Left ventricle myocardium inferior (tissue), 1 donor: ENCODE results near the gene SOX11. TPM values are rescaled to one million over a fixed set of nuclear protein-coding genes. Genes with fewer than 3 reads are reported as not detected.
A peak's percentile ranks its signal among the peaks of the same experiment; 100 is the strongest.
"Not testable (repeated sequence)": the region's sequence is repeated elsewhere in the genome, so short reads cannot be mapped to it uniquely, and the experiment has no call there.

ENCODE experiments used
- DNase-seq: peaks from one replicate; pipeline ENCODE4 v3.0.0-alpha.2; 2020
- H3K27ac ChIP-seq: fragments of 200-600 bp; replicated peaks from 2 replicates; pipeline ENCODE4 v1.8.0; 2021
- H3K27me3 ChIP-seq: fragments of 200-600 bp; 2 replicates; pipeline ENCODE4 v1.8.0; 2021; ENCODE audit warnings: low read depth
- H3K36me3 ChIP-seq: fragments of 200-600 bp; 2 replicates; pipeline ENCODE4 v1.8.0; 2021
- H3K4me1 ChIP-seq: fragments of 200-600 bp; 2 replicates; pipeline ENCODE4 v1.8.0; 2021
- H3K4me3 ChIP-seq: fragments of 200-600 bp; 2 replicates; pipeline ENCODE4 v1.8.0; 2021; ENCODE audit warnings: mild to moderate bottlenecking, moderate library complexity
- H3K9me3 ChIP-seq: fragments of 200-600 bp; replicated peaks from 2 replicates; pipeline ENCODE4 v1.8.0; 2021
- CTCF ChIP-seq: fragments of 200-600 bp; IDR thresholded peaks from 2 replicates; pipeline ENCODE4 v1.8.0; 2021; ENCODE audit warnings: antibody characterized with exemption, mild to moderate bottlenecking, borderline replicate concordance
- intact Hi-C: fragments of 100-400 bp; cut with micrococcal nuclease; formaldehyde crosslinking; loops from one replicate; pipeline ENCODE4 v1.11.0; 2022
- long read RNA-seq: library from polyadenylated mRNA; unstranded; transcript quantifications from one replicate; pipeline ENCODE4 v2.0.0, GENCODE V29; 2021
- total RNA-seq: library from RNA; stranded (reverse); fragmentation: NEBNext Ultra II Directional; extraction: Animal tissue kit (Norgen Biotek cat#: 25700); gene quantifications from one replicate; pipeline ENCODE4 v1.2.1, GENCODE V29; 2021
- donor health status: DM: no; HTN: yes; CAD: no; lungs with severe emphysema.

The SOX11 gene
- total RNA-seq, result 0.93 TPM
- long read RNA-seq, full-length matches to known transcripts, result 1 of 1 reads
- long read RNA-seq, partial matches to known transcripts, result 0 of 1 reads
- long read RNA-seq, other reads (novel, unspliced or antisense), result 0 of 1 reads

DNA sequence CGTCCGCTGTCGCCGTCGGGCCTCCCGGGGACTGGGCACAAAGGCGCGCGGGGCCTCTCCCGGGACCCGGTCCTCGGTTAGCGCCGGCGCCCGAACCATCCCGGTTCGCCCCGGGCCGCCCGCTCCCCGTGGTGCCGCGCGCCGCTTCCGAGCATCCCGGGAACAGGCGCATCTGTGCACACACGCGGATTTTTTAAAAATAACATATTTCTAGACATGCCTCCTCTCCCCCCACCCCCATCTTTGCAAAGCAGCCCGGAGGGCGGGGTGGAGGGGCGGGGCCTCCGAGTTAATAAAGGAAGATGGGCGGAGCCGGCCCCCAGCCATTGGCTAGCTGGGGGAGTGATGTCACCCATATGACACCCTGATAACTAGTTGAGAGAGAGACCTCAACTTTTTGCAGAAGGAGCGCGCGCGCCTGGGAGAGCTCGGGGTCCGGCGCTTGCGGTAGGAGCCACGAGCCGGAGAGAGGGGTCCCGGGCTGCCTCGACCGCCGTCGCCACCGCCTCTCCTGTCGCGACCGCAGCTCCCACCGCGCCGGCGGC is at the start of gene SOX11:
Gene SOX11, plus strand, starts transcription at position 400 of the 545 bp plus-strand sequence. CDS start 338 bp downstream, outside the sequence.
- Histone ChIP-seq H3K4me1 (peaks cover 52% of the 10 kb centered on the region), H3K4me3 (peak within 1 kb of the TSS; percentile 63), H3K27ac (peak within 1 kb of the TSS; percentile 6), H3K36me3 (no peaks in the 10 kb centered on the region), H3K27me3 (peaks cover 99% of the 10 kb centered on the region), H3K9me3 (no peaks in the 10 kb centered on the region)
- peak; percentile 54 for DNase-seq
- intact Hi-C loops, result no loop called here
- TF ChIP-seq CTCF, result no peak

DNA sequence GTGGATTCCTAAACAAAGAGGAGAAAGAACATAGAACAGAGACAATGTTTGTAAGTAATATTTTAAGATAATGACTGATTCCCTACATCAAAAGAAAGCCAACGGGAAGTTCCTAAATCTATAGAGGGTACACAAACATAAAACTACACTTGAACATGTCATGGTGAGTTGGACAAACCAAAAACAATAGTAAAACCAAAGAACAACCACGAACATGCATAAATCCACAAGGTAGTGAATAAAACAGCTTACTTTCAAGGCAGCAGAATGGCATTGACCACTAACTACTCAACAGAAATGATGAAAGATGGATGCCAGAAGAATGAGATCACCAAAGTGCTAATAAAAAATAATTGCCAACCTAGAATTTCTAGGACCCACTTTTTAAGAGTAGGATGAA is 39.5 kb upstream of the SOX11 start:
- H3K27me3 ChIP-seq, intact Hi-C loops, DNase-seq, H3K36me3 ChIP-seq, H3K4me3 ChIP-seq, H3K4me1 ChIP-seq, H3K27ac ChIP-seq, H3K9me3 ChIP-seq: not testable (repeated sequence)

DNA sequence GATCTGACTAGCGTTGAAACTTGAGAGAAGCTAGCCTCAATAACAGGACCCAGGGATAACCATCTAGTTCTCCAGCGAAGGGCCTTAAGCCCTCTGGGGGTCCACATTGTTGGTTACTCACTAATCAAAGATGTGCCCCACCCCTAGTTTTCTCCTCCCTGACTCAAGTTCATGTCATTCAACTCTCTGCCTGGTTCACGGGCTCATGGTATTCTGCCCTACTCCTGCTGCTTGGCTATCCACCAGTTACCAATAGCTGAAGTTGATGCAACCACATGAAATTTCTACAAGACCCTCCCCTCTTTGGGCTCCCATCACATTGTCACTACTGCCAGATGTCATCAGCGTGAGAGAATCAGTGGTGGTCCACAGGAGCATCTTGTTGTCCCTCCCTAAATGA is 38.4 kb upstream of the SOX11 start:
- H3K27me3 ChIP-seq, H3K27ac ChIP-seq, DNase-seq, H3K9me3 ChIP-seq, intact Hi-C loops, H3K4me3 ChIP-seq, H3K36me3 ChIP-seq, H3K4me1 ChIP-seq: not testable (repeated sequence)

DNA sequence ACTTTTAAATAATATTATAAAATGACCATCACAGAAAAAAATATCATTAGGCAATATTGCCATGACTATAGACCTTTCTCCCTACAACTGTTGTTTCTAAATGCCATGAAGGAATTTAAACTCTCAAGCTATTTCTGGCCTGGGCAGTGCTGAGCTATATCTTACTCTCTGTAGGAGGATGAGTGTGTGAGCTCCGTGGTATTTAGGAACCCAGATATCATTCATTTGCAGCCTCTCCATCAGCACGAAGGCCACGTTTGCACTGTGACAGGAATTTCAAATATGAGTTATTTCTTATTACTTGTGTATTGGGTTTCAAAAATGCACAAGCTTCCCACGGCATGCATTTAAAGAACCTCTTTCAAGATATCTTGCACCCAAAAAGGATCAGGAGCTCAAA is 35.0 kb upstream of the SOX11 start:
- H3K36me3 ChIP-seq, result no peaks in the 10 kb centered on the region
- H3K4me3 ChIP-seq, result no peak overlapping the region
- intact Hi-C loops, result no loop called here
- H3K27me3 ChIP-seq, result no peaks in the 10 kb centered on the region
- H3K4me1 ChIP-seq, result no peaks in the 10 kb centered on the region
- no peak overlapping the region for H3K27ac ChIP-seq
- TF ChIP-seq CTCF, result no peak
- H3K9me3 ChIP-seq, result no peaks in the 10 kb centered on the region
- DNase-seq, result no peak

DNA sequence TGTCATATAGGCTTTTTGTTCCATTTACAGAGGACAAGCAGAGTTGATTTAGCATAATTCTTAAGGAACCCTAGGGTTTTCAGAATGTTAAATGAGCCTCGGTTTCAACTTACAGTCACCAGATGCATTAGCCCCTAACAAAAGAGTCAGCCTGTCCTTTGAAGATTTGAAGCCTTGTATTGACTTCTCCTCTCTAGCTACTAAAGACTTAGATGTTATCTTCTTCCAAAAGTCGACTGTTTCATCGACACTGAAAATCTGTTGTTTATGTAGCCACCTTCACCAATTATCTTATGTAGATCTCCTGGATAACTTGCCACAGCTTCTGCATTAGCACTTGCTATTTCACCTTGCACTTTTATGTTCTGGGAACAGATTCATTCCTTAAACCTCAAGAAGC is 31.6 kb upstream of the SOX11 start:
- no peaks in the 10 kb centered on the region for H3K27me3 ChIP-seq
- no peak for DNase-seq
- H3K4me1 ChIP-seq, result no peaks in the 10 kb centered on the region
- no peaks in the 10 kb centered on the region for H3K36me3 ChIP-seq
- intact Hi-C loops, result no loop called here
- no peak overlapping the region for H3K4me3 ChIP-seq
- H3K9me3 ChIP-seq, result no peaks in the 10 kb centered on the region
- H3K27ac ChIP-seq, result no peak overlapping the region
- TF ChIP-seq CTCF, result no peak

DNA sequence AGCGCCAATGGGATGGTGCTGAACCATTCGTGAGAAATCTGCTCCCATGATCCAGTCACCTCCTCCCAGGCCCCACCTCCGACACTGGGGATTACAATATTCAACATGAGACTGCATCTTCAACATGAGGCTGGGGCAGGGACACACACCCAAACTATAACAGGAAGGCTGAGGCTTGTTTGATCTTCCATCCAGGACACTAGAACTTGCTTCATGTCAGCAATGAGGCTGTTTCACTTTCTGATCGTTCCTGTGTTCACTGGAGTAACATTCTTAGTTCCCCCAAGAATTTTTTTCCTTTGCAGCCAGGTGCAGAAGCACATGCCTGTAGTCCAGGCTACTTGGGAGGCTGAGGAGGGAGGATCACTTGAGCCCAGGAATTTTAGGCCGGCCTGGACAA is 30.8 kb upstream of the SOX11 start:
- TF ChIP-seq CTCF, result no peak
- DNase-seq, result no peak
- Histone ChIP-seq H3K9me3 (no peaks in the 10 kb centered on the region), H3K4me3 (no peak overlapping the region), H3K36me3 (no peaks in the 10 kb centered on the region), H3K27ac (no peak overlapping the region), H3K27me3 (no peaks in the 10 kb centered on the region), H3K4me1 (no peaks in the 10 kb centered on the region)
- intact Hi-C loops, result no loop called here

DNA sequence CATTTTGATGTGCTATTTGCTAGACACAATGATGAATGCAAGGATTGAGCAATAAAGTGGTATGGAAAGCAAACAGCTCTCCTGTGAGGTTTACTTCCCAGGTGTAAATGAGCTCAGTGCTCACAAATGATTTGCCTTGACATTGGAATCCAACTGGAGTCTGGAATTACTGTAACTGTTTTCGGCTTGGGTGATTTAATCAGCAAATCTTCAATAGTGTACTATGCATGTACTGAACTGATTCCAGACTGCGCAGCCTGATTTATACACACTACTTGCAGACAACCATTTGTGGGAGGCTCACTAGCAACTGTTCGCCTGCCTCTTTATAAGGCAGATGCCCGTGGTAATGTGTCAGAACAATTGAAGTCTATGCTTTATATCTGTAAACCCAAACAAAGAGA is 27.9 kb upstream of the SOX11 start:
- DNase-seq, result no peak
- intact Hi-C loops, result no loop called here
- Histone ChIP-seq H3K27me3 (peaks cover 6% of the 10 kb centered on the region), H3K27ac (no peak overlapping the region), H3K4me1 (no peaks in the 10 kb centered on the region), H3K4me3 (no peak overlapping the region), H3K9me3 (no peaks in the 10 kb centered on the region), H3K36me3 (no peaks in the 10 kb centered on the region)
- no peak for TF ChIP-seq CTCF
